Naive B cell (primary cell): Measurements from ENCODE around the gene NRG3. TPM values are rescaled to one million over a fixed set of nuclear protein-coding genes. Genes with fewer than 3 reads are reported as not detected.

Experiments used
- ATAC-seq, 2 donors: fragments of 150-1000 bp; cut with Tn5 transposase; 2 replicates each; pipeline ENCODE4 v1.10.0; 2021; ENCODE audit warnings: low read depth in 2 of 2, mild to moderate bottlenecking in 2 of 2, moderate library complexity in 2 of 2
- DNase-seq: peaks from one replicate; pipeline ENCODE4 v3.0.0; 2022
- H3K27ac Mint-ChIP-seq, 6 donors: one replicate each; pipeline ENCODE4 v1.8.0; 2020 to 2022; ENCODE audit warnings: mild to moderate bottlenecking in 6 of 6, mixed read lengths in 6 of 6, moderate library complexity in 5 of 6, inconsistent platforms in 2 of 6
- H3K27me3 Mint-ChIP-seq, 3 donors: one replicate each; pipeline ENCODE4 v1.8.0; 2021 to 2022; ENCODE audit warnings: mixed read lengths in 3 of 3, mild to moderate bottlenecking in 1 of 3
- H3K36me3 Mint-ChIP-seq, 2 donors: one replicate each; pipeline ENCODE4 v1.8.0; 2020 to 2022; ENCODE audit warnings: mixed read lengths in 2 of 2, inconsistent platforms in 1 of 2, mild to moderate bottlenecking in 1 of 2
- H3K4me1 Mint-ChIP-seq, 3 donors: one replicate each; pipeline ENCODE4 v1.8.0; 2020 to 2022; ENCODE audit warnings: mixed read lengths in 3 of 3, inconsistent platforms in 1 of 3, mild to moderate bottlenecking in 1 of 3, moderate library complexity in 1 of 3
- H3K4me3 Mint-ChIP-seq, 8 donors: one replicate each; pipeline ENCODE4 v1.8.0; 2020 to 2022; ENCODE audit warnings: mild to moderate bottlenecking in 8 of 8, mixed read lengths in 8 of 8, moderate library complexity in 8 of 8, inconsistent platforms in 2 of 8
- H3K9me3 Mint-ChIP-seq, 7 donors: one replicate each; pipeline ENCODE4 v1.8.0; 2020 to 2022; ENCODE audit warnings: mixed read lengths in 7 of 7, mild to moderate bottlenecking in 5 of 7, inconsistent platforms in 2 of 7, moderate library complexity in 1 of 7
- polyA plus RNA-seq, 6 donors: library from polyadenylated mRNA; unstranded; fragments of 300-500 nt; fragmentation: Illumina TruSeq; gene quantifications; one replicate each; pipeline ENCODE4 v1.2.3, GENCODE V29; 2021; ENCODE audit warnings: low read depth in 6 of 6

NRG3 gene
- polyA plus RNA-seq, 6 donors from 2014 or later, result not detected

- Mint-ChIP-seq H3K4me1 (no peaks in the 10 kb centered on the region), H3K27me3 (no peaks in the 10 kb centered on the region), H3K27ac (no peak overlapping the region), H3K4me3 (no peak overlapping the region), H3K9me3 (peaks cover 0 to 4% (median 0%) of the 10 kb centered on the region in 7 donors), H3K36me3 (no peaks in the 10 kb centered on the region)
- ATAC-seq, result no peak
- DNase-seq, result no peak
These were observed 690.2 kb downstream of the NRG3 start for GRCh38 chr10:82565197-82565575.

GRCh38 chr10:82572744-82573143, 697.8 kb downstream of the NRG3 start:
- Mint-ChIP-seq H3K4me1 (no peaks in the 10 kb centered on the region), H3K9me3 (no peaks in the 10 kb centered on the region), H3K27me3 (no peaks in the 10 kb centered on the region), H3K4me3 (no peak overlapping the region), H3K27ac (no peak overlapping the region), H3K36me3 (no peaks in the 10 kb centered on the region)
- no peak for DNase-seq
- no peak for ATAC-seq

- Mint-ChIP-seq H3K27ac (no peak overlapping the region), H3K27me3 (no peaks in the 10 kb centered on the region), H3K36me3 (no peaks in the 10 kb centered on the region), H3K9me3 (no peaks in the 10 kb centered on the region), H3K4me1 (no peaks in the 10 kb centered on the region), H3K4me3 (no peak overlapping the region)
- no peak for DNase-seq
- ATAC-seq, result no peak
These were observed 699.1 kb downstream of the NRG3 start for GRCh38 chr10:82574081-82574480.

GRCh38 chr10:82575318-82575717, 700.3 kb downstream of the NRG3 start:
- no peak for DNase-seq
- no peak overlapping the region for H3K27ac Mint-ChIP-seq
- H3K4me1 Mint-ChIP-seq, result no peaks in the 10 kb centered on the region
- no peaks in the 10 kb centered on the region for H3K9me3 Mint-ChIP-seq
- no peak for ATAC-seq
- H3K27me3 Mint-ChIP-seq, result no peaks in the 10 kb centered on the region
- no peak overlapping the region for H3K4me3 Mint-ChIP-seq
- H3K36me3 Mint-ChIP-seq, result no peaks in the 10 kb centered on the region

GRCh38 chr10:82576093-82576492, 701.1 kb downstream of the NRG3 start:
- Mint-ChIP-seq H3K9me3 (no peaks in the 10 kb centered on the region), H3K27me3 (no peaks in the 10 kb centered on the region), H3K27ac (no peak overlapping the region), H3K36me3 (no peaks in the 10 kb centered on the region), H3K4me1 (no peaks in the 10 kb centered on the region), H3K4me3 (no peak overlapping the region)
- no peak for DNase-seq
- no peak for ATAC-seq

GRCh38 chr10:82581940-82582339, 706.9 kb downstream of the NRG3 start:
- Mint-ChIP-seq H3K4me1 (no peaks in the 10 kb centered on the region), H3K36me3 (no peaks in the 10 kb centered on the region), H3K9me3 (peaks cover 0 to 3% (median 0%) of the 10 kb centered on the region in 7 donors), H3K4me3 (no peak overlapping the region), H3K27ac (no peak overlapping the region), H3K27me3 (no peaks in the 10 kb centered on the region)
- no peak for ATAC-seq
- no peak for DNase-seq

GRCh38 chr10:82591421-82591820, 716.4 kb downstream of the NRG3 start:
- no peaks in the 10 kb centered on the region for H3K4me1 Mint-ChIP-seq
- H3K27ac Mint-ChIP-seq, result no peak overlapping the region
- ATAC-seq, result no peak
- no peak for DNase-seq
- H3K9me3 Mint-ChIP-seq, result peaks cover 0 to 4% (median 0%) of the 10 kb centered on the region in 7 donors
- H3K4me3 Mint-ChIP-seq, result no peak overlapping the region
- no peaks in the 10 kb centered on the region for H3K36me3 Mint-ChIP-seq
- no peaks in the 10 kb centered on the region for H3K27me3 Mint-ChIP-seq

GRCh38 chr10:82597840-82598239, 722.8 kb downstream of the NRG3 start:
- ATAC-seq (no peak), DNase-seq (no peak)
- H3K27me3 Mint-ChIP-seq, result no peaks in the 10 kb centered on the region
- H3K4me1 Mint-ChIP-seq, result no peaks in the 10 kb centered on the region
- H3K27ac Mint-ChIP-seq, result no peak overlapping the region
- H3K4me3 Mint-ChIP-seq, result no peak overlapping the region
- peaks cover 0 to 5% (median 0%) of the 10 kb centered on the region in 7 donors for H3K9me3 Mint-ChIP-seq
- no peaks in the 10 kb centered on the region for H3K36me3 Mint-ChIP-seq

GRCh38 chr10:82609845-82610244, 734.9 kb downstream of the NRG3 start:
- Mint-ChIP-seq H3K4me1 (no peaks in the 10 kb centered on the region), H3K36me3 (no peaks in the 10 kb centered on the region), H3K4me3 (no peak overlapping the region), H3K27me3 (no peaks in the 10 kb centered on the region), H3K9me3 (peaks cover 0 to 4% (median 2%) of the 10 kb centered on the region in 7 donors), H3K27ac (no peak overlapping the region)
- DNase-seq (no peak), ATAC-seq (no peak)

GRCh38 chr10:82618007-82618406, 743.0 kb downstream of the NRG3 start:
- ATAC-seq (no peak), DNase-seq (no peak)
- H3K4me3 Mint-ChIP-seq, result no peak overlapping the region
- no peak overlapping the region for H3K27ac Mint-ChIP-seq
- H3K36me3 Mint-ChIP-seq, result no peaks in the 10 kb centered on the region
- H3K27me3 Mint-ChIP-seq, result peaks cover 0 to 7% (median 0%) of the 10 kb centered on the region in 3 donors
- no peaks in the 10 kb centered on the region for H3K4me1 Mint-ChIP-seq
- peaks cover 0 to 5% (median 0%) of the 10 kb centered on the region in 7 donors for H3K9me3 Mint-ChIP-seq

GRCh38 chr10:82621680-82622079, 746.7 kb downstream of the NRG3 start:
- Mint-ChIP-seq H3K4me3 (no peak overlapping the region), H3K27me3 (peaks cover 0 to 4% (median 0%) of the 10 kb centered on the region in 3 donors), H3K4me1 (no peaks in the 10 kb centered on the region), H3K9me3 (peaks cover 0 to 5% (median 0%) of the 10 kb centered on the region in 7 donors), H3K36me3 (no peaks in the 10 kb centered on the region), H3K27ac (no peak overlapping the region)
- ATAC-seq (no peak), DNase-seq (no peak)

- H3K27me3 Mint-ChIP-seq, result no peaks in the 10 kb centered on the region
- no peak overlapping the region for H3K4me3 Mint-ChIP-seq
- H3K27ac Mint-ChIP-seq, result no peak overlapping the region
- ATAC-seq, result no peak
- H3K36me3 Mint-ChIP-seq, result no peaks in the 10 kb centered on the region
- DNase-seq, result no peak
- H3K4me1 Mint-ChIP-seq, result no peaks in the 10 kb centered on the region
- H3K9me3 Mint-ChIP-seq, result peaks cover 0 to under 1% (median 0%) of the 10 kb centered on the region in 7 donors
These were observed 747.5 kb downstream of the NRG3 start for GRCh38 chr10:82622479-82622878.

GRCh38 chr10:82625512-82626189, 750.7 kb downstream of the NRG3 start:
- Mint-ChIP-seq H3K27ac (no peak overlapping the region), H3K9me3 (peaks cover 0 to 3% (median 2%) of the 10 kb centered on the region in 7 donors), H3K4me3 (no peak overlapping the region), H3K4me1 (no peaks in the 10 kb centered on the region), H3K36me3 (no peaks in the 10 kb centered on the region), H3K27me3 (no peaks in the 10 kb centered on the region)
- DNase-seq, result no peak
- ATAC-seq, result no peak

GRCh38 chr10:82628373-82628772, 753.4 kb downstream of the NRG3 start:
- H3K4me1 Mint-ChIP-seq, result no peaks in the 10 kb centered on the region
- H3K27ac Mint-ChIP-seq, result no peak overlapping the region
- H3K9me3 Mint-ChIP-seq, result peaks cover 0 to 6% (median 3%) of the 10 kb centered on the region in 7 donors
- no peak for ATAC-seq
- no peaks in the 10 kb centered on the region for H3K27me3 Mint-ChIP-seq
- DNase-seq, result no peak
- H3K36me3 Mint-ChIP-seq, result no peaks in the 10 kb centered on the region
- H3K4me3 Mint-ChIP-seq, result no peak overlapping the region

GRCh38 chr10:82643076-82643475, 768.1 kb downstream of the NRG3 start:
- no peak for DNase-seq
- no peak overlapping the region for H3K27ac Mint-ChIP-seq
- no peak overlapping the region for H3K4me3 Mint-ChIP-seq
- H3K36me3 Mint-ChIP-seq, result no peaks in the 10 kb centered on the region
- H3K9me3 Mint-ChIP-seq, result peaks cover 0 to 6% (median 2%) of the 10 kb centered on the region in 7 donors
- H3K4me1 Mint-ChIP-seq, result no peaks in the 10 kb centered on the region
- no peaks in the 10 kb centered on the region for H3K27me3 Mint-ChIP-seq
- no peak for ATAC-seq
